NCI-H187 (cell line): ENCODE measurements around the gene MEAF6.
"Not testable (repeated sequence)": the region's sequence is repeated elsewhere in the genome, so short reads cannot be mapped to it uniquely, and the experiment has no call there.

Experiments used
- DNase-seq, 2 experiments: peaks; one replicate each; lab custom pipeline; 2025; lab: John Stamatoyannopoulos, UW

MEAF6 gene

DNA sequence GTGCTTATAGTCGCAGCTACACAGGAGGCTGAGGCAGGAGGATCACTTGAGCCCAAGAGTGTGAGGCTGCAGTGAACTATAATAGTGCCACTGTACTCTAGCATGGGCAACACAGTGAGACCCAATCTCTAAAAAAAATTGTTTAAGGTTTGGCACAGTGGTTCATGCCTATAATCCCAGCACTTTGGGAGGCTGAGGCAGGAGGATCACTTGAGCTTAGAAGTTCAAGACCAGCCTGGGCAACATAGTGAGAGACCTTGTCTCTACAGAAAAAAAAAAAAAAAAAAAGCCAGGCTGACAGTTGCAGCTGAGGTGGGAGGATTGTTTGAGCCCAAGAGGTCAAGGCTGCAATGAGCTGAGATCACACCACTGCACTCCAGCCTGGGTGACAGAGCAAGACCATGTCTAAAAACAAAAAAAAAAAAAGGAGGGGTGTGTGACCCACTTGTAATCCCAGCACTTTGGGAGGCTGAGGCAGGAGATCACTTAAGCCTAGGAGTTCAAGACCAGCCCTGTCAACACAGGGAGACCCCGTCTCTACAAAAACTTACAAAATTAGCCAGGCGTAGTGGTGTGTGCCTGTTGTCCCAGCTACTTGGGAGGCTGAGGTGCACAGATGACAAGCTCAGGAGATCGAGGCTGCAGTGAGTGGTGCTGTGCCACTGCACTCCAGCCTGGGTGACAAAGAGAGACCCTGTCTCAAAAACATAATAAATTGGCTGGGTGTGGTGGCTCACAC, 18.0 kb upstream of the MEAF6 start:
- DNase-seq = not testable (repeated sequence)

DNA sequence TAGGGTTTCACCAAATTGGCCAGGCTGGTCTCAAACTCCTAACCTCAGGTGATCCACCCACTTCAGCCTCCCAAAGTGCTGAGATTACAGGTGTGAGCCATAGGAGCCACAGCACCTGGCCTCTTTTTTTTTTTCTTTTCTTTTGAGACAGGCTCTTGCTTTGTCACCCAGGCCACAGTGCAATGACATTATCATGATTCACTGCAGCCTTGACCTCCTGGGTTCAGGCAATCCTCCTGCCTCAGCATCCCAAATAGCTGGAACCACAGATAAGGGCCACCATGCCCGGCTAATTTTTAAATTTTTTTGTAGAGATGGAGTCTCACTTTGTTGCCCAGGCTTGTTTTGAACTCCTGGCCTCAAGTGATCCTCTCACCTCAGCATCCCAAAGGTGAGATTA, 15.3 kb upstream of the MEAF6 start:
- DNase-seq = not testable (repeated sequence)

DNA sequence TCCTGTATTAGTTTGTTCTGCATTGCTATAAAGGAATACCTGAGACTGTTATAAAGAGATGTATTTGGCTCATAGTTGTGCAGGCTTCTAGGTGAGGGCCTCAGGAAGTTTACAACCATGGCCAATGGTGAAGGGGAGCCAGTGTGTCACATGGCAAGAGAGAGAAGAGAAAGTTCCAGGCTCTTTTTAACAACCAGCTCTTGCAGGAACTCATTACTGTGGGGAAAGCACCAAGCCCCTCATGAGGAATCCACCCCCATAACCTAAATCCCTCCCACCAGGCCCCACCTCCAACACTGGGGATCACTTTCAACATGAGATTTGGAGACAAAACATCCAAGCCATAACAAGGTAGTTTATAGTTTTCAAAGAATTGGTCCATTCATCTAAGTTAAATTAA, 5.0 kb upstream of the MEAF6 start:
- DNase-seq = no peak

DNA sequence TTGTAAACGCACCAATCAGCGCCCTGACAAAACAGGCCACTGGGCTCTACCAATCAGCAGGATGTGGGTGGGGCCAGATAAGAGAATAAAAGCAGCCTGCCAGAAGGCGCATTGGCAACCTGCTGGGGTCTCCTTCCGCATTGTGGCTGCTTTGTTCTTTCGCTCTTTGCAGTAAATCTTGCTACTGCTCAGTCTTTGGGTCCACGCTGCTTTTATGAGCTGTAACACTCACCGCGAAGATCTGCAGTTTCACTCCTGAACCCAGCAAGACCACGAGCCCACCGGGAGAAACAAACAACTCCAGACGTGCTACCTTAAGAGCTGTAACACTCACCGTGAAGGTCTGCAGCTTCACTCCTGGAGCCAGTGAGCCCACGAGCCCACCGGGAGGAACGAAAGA, 4.4 kb upstream of the MEAF6 start:
- not testable (repeated sequence) for DNase-seq

DNA sequence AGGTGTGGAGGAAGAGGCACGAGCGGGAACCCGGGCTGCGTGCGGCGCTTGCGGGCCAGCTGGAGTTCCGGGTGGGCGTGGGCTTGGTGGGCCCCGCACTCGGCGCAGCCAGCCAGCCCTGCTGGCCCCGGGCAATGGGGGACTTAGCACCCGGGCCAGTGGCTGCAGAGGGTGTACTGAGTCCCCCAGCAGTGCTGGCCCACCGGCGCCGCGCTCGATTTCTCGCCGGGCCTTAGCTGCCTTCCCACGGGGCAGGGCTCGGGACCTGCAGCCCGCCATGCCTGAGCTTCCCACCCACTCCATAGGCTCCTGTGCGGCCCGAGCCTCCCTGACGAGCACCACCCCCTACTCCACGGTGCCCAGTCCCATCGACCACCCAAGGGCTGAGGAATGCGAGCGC, 3.7 kb upstream of the MEAF6 start:
- not testable (repeated sequence) for DNase-seq

DNA sequence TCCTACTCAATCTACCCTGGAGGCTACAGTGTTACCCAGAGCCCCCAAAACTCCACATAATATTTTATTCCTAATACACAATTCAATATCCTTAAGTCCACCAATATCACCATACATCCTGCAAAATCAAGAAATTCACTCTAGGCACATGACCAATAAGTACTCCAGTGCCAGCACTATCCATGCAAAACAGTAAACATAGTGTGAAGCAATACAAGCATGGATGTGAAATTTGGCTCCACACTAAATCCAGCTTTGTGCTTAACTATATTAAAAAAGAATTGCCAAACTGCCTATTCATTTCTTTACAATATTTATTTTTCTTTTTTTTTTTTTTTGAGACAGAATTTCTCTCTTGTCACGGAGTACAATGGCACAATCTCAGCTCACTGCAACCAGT, 3.0 kb upstream of the MEAF6 start:
- DNase-seq = no peak

DNA sequence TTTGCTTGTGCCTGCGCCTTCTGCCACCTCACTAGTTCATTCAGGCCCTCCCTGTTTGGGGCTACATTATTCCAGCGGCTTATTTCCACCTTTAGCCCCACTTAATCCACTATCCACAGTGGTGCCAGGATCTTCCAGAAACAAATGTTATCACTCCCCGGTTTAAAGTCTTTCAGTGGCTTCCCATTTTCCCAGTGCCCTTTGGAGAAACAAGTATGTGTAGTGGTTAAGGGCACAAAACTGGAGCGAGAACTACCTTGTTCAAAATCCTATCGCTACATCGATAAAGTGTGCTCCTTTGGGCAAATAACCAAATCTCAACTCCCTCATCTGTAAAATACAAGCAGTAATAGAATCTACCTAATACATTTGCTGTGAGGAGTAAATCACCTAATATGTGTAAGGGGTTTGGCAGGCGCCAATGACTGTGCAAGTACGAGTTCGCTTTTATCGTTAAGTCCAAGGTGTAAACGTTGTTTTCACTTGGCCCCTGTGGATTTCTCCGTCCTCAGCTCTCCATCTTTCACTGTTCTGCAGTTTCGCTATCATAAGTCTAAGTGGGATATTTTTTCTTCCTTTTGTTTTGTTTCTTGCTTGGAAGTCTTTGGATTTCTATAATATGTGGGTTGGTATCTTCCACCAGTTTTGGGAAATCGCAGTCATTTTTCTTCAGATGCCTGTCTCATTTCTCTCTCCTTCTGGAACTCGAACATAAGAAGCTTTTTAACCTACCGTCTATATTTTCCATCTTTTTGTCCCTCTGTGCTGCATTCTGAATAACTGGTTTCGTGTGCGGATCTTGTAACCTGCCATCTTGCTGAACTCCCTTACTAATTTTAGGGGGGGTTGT, 844 bp upstream of the MEAF6 start:
- no peak for DNase-seq

DNA sequence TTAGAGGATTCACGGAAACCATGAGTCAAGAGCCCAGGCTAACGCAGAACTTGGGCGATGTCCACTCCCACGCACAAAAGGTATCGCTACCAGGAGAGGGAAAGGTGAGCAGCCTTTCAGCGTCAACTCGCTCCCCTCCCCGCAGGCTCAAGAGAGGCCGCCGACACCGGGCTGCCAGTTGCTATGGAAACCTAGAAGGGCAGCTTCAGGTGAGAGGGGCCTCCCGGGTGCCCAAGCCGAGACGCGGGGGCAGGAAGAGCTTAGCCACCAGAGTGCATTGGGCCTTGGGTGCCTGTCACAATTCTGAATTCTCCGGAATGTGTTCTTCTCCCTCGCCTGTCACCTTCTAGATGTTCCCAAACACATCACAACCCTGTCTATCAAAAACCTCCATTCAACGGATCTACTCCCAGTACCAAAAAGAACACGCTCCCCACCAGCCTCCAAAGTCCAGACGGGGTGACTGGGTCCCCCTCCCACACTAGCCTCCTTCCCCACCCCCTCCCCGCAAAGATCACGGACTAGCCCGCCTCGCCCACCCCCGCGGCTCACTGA, 694 bp downstream of the MEAF6 start:
- peak; percentile 9 to 21 for DNase-seq

DNA sequence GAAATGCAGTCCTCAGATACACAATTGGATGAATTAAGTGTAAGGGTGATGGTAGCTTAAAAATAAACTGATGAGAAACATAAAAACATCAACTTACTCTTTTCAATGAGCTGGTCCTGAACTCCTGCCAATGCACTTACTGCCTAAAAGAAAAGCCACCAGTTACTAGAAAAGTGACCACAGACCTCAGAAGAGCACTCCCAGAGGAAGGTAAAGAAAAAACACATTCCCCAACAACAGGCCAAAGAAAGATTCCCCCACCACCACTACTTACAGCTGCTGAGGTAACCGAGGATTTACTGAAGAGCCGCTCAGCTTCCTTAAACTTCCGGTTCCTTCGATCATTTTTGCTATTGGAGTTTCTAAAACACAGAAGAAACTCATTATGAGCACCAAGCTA, 5.4 kb downstream of the MEAF6 start:
- DNase-seq = no peak

DNA sequence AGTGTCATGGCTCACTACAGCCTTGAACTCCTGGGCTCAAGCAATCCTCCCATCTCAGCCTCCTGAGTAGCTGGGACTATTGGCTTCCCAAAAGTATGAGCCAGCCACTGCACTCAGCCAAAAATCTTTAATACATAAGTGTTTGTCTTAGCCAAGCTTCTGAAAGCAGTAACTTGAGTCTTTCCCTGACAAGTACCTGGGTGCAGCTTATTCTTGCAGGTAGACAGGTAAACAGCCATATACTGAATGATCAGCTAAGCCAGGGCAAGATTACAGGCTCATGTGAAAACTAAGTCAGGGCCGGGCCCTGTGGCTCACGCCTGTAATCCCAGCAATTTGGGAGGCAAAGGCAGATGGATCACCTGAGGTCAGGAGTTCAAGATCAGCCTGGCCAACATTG, 7.8 kb downstream of the MEAF6 start:
- DNase-seq = no peak

DNA sequence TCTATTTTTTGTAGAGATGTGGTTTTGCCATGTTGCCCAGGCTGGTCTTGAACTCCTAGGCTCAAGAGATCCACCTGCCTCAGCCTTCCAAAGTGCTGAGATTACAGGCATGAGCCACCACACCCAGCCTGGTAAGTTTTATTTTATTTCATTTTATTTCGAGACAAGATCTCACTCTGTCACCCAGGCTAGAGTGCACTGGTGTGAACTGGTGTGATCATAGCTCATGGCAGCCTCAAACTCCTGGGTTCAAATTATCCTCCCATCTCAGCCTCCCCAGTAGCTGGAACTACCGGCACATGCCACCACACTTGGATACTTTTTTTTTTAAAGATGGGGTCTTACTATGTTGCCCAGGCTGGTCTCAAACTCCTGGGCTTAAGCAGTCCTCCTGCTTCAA, 11.8 kb downstream of the MEAF6 start:
- DNase-seq = not testable (repeated sequence)

DNA sequence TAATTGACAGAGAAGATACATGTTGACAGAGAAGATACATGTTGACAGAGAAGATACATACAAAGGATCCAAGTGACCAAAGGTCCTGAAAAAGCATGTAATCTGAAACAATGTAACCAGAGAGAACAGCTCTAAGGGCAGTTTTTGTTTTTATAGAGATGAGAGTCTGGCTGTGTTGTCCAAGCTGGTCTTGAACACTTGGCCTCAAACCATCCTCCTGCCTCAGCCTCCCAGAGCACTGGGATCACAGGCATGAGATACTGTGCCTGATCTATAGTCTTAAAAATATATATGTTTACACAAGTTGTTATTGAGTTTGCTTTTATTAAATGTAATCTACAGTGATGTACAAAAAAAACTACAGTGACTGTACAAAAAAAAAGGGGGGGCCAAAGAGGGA, 12.5 kb downstream of the MEAF6 start:
- no peak for DNase-seq

DNA sequence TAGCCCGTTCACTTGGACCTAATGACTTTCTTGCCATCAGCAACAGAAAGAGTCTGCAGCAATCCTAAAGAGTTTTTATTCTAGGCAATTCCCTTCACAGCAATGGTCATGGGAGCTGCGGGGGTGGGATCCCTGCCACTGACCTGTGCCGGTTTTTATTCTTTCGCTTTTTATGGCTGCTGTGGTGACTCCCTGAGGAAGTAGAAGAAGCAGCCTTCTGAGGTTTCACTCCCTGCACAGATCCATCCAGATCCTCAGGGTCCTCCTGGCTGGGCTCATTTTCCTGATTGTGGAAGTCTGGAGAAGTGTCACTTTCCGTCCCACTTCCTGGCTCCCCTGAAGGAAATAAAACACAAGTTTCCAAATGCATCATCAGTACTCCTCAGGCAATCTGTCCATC, 12.9 kb downstream of the MEAF6 start:
- no peak for DNase-seq

DNA sequence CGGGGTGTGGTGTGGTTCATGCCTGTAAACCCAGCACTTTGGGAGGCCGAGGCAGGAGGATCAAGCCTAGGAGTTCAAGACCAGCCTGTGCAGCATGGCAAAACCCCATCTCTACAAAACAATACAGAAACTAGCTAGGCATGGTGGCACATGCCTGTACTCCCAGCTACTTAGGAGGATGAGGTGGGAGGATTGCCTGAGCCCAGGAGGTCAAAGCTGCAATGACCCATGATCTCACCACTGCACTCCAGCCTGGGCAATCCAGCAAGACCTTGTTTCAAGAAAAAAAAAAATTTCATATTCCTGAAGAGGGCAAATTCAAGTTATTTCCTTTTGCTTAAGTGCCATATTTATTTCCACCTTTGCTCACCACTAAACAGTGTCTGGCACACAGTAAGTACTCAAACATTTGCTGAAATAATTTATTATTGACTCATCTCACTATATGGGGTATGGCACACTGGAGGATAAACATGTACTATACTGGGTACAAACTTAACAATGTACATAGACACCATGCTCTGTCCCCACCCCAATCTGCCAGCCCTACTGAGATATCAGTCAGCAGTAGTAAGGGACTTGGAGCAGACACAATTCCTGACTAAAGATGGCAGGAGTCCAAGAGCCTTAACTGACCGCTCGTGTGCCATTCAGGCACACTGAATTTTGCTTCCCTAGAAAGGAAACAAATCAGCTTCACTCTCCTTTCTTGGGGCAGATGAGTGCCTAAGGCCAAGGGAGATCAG, 15.5 kb downstream of the MEAF6 start:
- DNase-seq = no peak

DNA sequence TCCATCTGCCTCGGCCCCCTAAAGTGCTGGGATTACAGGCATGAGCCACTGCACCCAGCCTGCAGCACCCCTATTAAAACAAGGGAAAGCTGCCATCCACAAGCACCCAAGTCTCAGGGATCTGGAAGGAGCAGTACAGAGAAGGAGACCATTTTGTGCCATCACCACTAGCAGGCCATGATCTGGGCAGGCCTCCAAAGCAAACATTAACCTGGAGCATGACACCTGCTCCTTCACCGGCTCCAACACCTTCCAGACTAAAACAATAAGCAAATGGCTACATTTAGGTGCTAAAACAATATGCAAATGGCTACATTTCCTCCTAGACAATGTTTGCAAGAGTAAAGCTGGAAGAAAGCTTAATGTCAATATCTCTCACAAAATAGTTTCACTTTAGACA, 16.7 kb downstream of the MEAF6 start:
- peak in 1 of 2 experiments; percentile 5 for DNase-seq

DNA sequence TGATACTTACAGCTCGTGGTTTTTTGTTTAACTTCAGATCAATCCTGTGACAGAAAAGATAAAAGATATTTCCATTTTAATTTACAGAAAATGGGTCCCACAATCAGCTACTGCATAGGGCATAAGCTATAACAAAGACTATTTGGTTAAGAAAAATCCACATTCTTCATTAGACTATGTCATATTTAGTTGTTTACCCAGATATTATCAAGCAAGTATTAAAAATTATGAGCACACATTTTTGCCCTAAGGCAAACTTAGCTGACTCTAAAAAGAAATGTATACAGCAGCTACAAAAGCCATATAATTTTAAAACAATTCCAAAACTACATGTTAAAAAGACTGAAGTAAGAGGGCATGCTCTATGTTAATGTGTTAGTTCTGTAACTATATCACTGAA, 18.7 kb downstream of the MEAF6 start:
- DNase-seq = no peak

DNA sequence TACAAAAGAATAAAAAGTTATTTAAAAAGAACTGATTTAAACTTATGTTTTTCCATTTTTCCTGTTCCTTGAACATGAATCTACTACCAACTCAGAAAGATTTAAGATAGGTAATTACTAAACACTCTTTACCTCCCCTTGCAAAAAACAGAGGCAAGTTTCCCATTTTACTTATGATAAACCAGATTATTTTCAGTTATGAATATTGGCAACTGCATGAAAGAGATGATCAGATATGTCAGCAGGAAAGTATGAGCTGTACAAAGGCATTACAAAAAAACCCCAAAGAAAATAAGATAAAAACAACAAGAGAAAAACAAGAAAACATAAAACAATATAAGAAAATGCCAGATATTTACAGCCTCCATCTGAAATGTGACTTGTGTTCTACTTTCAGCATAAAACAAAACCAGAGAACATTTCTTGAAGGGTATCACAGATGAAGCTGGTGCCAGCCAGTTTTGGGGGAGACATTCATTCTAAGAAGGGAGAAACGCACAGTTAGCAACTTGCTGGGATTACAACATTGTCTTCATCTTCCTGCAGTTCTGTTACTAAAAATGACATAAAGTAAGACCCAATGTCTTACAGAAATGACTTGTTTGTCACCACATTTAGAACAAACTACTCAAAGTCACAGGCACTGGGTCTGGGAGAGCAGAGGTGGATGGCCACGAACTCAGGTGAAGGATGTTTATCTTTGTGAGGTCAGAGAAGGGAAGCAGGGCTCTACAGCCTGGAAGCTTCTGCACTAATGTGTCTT, 21.0 kb downstream of the MEAF6 start:
- no peak for DNase-seq

DNA sequence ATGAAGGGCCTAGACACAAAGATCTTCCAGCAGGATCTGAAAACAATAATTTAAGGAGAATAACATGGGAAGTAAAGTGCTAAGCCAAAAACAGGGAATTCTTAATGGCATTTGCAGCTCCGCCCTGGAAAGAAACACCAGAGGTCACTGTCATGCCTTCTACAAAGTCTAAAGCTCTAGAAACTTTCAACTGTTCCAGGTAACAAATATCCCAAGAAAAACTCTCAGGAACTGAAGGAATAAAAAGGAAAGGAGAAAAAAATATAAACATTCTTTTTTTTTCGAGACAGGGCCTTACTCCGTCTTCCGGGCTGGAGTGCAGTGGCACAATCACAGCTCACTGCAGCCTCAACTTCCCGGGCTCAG, 27.0 kb downstream of the MEAF6 start:
- no peak for DNase-seq

DNA sequence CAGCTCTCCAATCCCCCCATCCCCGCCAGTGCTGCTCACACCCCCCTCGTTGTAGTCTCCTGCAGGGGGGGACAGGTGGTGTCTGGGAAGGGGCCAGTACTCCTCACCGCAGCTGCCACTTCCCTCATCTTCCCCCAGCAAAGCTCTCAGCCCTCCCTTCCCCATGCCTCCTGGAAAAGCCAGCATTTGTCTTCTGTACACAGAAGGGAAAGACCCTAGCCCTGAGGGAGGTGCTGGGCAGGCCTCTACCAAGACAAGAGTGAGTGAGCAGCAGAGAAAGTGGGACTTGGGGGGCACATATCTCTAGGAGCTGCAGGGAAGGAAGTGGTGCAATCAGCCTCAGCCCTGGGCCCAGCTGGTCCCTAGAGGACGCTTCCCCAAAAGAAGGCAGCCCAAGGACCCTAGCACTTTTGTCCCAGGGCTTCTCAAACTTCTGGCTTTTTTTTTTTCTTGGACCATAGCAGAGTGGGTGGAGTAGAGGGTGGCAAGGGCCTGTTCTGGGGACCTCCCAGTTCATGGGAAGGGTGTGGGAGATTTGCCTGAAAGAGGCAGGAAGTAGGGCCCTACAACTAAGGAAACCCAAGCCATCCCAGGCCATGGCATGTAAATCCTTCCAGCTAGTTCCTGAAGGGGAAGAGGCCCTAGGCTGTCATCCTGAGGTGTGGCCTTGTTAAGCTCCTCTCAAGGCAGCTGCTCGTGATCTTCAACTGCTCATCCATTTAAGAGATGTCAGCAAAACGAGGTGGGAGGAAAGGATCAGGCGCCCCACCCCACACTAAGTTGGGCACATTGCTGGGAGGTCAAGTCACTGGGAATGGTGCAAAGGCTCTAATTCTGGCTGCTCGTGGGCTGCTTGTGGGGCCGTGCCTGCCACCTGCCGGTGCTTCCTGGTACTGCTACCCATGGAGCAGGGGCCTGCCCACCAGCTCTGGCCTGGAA, 27.6 kb downstream of the MEAF6 start:
- peak; percentile 14 to 28 for DNase-seq

DNA sequence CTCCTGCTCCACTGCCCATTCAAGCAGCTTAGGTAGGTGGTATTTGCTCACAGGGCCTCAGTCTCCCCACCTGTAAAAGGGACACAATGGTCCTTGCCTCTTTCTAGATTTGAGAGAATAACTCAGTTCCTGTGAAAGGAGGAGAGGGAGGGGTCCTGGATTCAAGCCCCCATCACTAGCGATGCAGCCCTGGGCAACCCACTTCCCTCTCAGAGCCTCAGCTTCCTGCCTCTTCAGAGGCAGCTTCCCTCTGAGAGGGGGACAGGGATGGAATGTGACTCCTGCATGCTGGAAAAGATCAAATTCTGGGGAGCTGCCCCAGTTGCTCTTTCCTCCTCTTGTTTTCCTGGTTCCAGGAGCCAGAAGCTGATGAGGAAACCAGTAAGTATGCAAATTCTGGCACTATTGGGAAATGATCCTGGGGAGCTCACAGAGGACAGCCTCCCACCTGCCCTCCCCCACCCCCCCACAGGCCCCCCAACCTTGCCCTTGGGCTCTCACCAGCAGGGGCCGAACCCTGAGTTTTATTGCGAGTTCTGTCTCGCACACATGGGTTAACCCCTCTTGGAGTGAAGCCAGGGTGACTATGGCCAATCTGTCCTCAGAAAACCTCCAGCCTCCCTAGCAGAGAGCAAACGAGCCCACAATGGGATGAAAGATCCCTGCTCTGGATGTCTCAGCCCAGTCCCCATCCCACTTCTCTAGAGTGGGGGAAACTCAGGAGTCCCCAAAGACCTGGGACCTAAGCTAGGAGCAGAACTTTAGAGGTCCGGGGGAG, 28.5 kb downstream of the MEAF6 start:
- no peak for DNase-seq
